Measurements from ENCODE around the gene DCUN1D4.

The DCUN1D4 gene

DNA sequence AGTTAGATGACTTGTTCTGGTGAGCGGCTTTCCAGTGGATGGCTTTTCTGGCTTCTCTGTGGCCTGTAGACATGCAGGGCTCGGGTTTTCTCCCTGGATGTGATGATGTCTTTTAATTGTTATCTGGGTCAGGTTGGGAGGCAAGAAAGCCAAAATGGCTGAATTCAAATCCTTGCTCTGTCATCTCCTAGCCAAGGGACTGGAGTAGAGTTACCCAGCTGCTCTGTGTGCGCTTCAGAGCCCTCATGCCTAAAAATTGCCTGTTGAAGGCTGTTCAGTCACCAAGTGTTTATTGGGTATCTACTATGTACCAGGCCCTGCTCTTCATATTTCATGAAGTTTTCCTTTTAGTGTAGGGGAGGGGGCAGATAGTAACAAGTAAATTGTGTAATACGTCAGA is 7.3 kb downstream of the DCUN1D4 start:
- H3K4me3 ChIP-seq (replicated peaks; ENCODE audit: insufficient read depth, low read length): no peak overlapping the region
- H3K27me3 ChIP-seq (ENCODE audit: insufficient read depth, poor library complexity, severe bottlenecking): no peaks in the 10 kb centered on the region
- TF ChIP-seq POLR2AphosphoS5 (IDR thresholded peaks at IDR 0.05; ENCODE audit: low read depth): no peak
- no peak for TF ChIP-seq SPI1 (IDR thresholded peaks at IDR 0.05; ENCODE audit: borderline replicate concordance, low read depth)
- TF ChIP-seq CTCF (IDR thresholded peaks at IDR 0.05; ENCODE audit: insufficient read depth, low read length): no peak
- TF ChIP-seq, protein P1, sequence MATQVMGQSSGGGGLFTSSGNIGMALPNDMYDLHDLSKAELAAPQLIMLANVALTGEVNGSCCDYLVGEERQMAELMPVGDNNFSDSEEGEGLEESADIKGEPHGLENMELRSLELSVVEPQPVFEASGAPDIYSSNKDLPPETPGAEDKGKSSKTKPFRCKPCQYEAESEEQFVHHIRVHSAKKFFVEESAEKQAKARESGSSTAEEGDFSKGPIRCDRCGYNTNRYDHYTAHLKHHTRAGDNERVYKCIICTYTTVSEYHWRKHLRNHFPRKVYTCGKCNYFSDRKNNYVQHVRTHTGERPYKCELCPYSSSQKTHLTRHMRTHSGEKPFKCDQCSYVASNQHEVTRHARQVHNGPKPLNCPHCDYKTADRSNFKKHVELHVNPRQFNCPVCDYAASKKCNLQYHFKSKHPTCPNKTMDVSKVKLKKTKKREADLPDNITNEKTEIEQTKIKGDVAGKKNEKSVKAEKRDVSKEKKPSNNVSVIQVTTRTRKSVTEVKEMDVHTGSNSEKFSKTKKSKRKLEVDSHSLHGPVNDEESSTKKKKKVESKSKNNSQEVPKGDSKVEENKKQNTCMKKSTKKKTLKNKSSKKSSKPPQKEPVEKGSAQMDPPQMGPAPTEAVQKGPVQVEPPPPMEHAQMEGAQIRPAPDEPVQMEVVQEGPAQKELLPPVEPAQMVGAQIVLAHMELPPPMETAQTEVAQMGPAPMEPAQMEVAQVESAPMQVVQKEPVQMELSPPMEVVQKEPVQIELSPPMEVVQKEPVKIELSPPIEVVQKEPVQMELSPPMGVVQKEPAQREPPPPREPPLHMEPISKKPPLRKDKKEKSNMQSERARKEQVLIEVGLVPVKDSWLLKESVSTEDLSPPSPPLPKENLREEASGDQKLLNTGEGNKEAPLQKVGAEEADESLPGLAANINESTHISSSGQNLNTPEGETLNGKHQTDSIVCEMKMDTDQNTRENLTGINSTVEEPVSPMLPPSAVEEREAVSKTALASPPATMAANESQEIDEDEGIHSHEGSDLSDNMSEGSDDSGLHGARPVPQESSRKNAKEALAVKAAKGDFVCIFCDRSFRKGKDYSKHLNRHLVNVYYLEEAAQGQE (IDR thresholded peaks at IDR 0.05; ENCODE audit: insufficient replicate concordance, low read depth): no peak
- TF ChIP-seq GABPA (IDR thresholded peaks at IDR 0.05; ENCODE audit: low read depth): no peak
- no peak for DNase-seq (ENCODE audit: low read depth in 1 of 2, low spot score in 1 of 2)
- no peak overlapping the region for H3K27ac ChIP-seq (replicated peaks)

DNA sequence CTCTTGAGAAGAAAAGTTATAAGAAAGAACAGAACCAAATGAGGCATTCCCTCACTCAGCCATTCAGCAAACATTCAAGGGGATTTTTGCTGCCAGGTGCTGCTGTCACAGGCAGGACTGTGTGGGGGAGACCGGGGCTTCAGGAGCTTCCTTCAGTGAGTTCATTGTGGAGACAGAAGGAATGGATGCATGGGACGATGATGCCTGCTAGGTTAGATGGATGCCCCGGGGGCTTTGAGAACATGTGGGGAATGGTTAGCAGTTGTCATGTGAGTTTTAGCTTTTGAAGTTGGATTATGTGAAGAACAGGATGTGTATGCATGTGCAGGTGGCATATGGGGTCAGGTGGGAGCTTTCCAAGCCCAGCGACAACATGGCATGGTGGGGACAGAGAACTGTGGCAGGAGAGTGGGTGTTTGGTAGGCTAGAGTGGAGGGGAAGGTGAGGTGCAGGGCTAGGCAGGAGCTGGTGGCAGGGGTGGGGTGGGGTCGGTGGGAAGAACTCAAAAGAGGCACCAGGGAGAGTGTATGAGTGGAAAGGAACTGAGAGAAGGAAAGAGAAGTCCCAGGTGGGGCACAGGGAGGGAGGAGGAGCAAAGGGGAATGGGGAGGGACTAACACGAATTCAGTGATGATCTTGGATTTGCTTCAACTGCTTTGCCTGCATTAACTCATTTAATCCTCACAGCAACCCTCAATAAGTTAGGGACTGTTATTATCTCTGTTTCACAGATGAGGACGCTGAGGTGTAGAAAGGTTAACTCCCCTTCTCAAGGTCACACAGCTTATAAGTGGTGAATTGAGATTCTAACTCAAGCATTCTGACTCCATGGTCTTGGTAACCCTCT is 8.4 kb downstream of the DCUN1D4 start:
- Histone ChIP-seq H3K27me3 (ENCODE audit: insufficient read depth, poor library complexity, severe bottlenecking) (no peaks in the 10 kb centered on the region), H3K4me3 (replicated peaks; ENCODE audit: insufficient read depth, low read length) (no peak overlapping the region), H3K27ac (replicated peaks) (no peak overlapping the region)
- TF ChIP-seq, protein P1 (IDR thresholded peaks at IDR 0.05; ENCODE audit: insufficient replicate concordance, low read depth): no peak
- TF ChIP-seq POLR2AphosphoS5 (IDR thresholded peaks at IDR 0.05; ENCODE audit: low read depth): no peak
- no peak for TF ChIP-seq SPI1 (IDR thresholded peaks at IDR 0.05; ENCODE audit: borderline replicate concordance, low read depth)
- TF ChIP-seq GABPA (IDR thresholded peaks at IDR 0.05; ENCODE audit: low read depth): no peak
- no peak for TF ChIP-seq CTCF (IDR thresholded peaks at IDR 0.05; ENCODE audit: insufficient read depth, low read length)
- no peak for DNase-seq (ENCODE audit: low read depth in 1 of 2, low spot score in 1 of 2)

DNA sequence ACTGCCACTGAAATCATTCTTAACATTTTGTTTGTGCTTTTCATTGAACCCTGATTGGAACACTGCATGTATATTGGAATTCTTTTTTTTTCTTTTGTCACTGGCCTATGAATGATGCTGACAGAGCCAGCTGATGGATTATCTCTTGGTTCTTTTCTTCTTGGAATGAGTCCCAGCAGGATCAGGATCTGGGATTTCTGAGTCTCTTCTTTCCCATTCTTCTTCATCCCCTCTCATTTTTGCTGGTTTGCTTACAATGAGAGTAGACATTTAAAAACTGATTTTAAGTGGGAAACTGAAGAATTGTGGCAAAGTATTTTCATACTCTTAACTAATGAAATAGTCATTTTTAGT is 9.0 kb downstream of the DCUN1D4 start:
- no peak for DNase-seq (ENCODE audit: low read depth in 1 of 2, low spot score in 1 of 2)
- no peaks in the 10 kb centered on the region for H3K27me3 ChIP-seq (ENCODE audit: insufficient read depth, poor library complexity, severe bottlenecking)
- TF ChIP-seq GABPA (IDR thresholded peaks at IDR 0.05; ENCODE audit: low read depth) (no peak), POLR2AphosphoS5 (IDR thresholded peaks at IDR 0.05; ENCODE audit: low read depth) (no peak), CTCF (IDR thresholded peaks at IDR 0.05; ENCODE audit: insufficient read depth, low read length) (no peak), SPI1 (IDR thresholded peaks at IDR 0.05; ENCODE audit: borderline replicate concordance, low read depth) (no peak)
- TF ChIP-seq, protein P1 (IDR thresholded peaks at IDR 0.05; ENCODE audit: insufficient replicate concordance, low read depth): no peak
- no peak overlapping the region for H3K4me3 ChIP-seq (replicated peaks; ENCODE audit: insufficient read depth, low read length)
- H3K27ac ChIP-seq (replicated peaks): no peak overlapping the region
